HG02759 (cell line): ENCODE results near the gene COA3.

ENCODE experiments used
- ATAC-seq: cut with Tn5 transposase; IDR thresholded peaks from one replicate; pipeline ENCODE4 v1.9.1; 2021; ENCODE audit warnings: mild to moderate bottlenecking, moderate library complexity; ENCODE audit not compliant: unreplicated experiment

The COA3 gene

DNA sequence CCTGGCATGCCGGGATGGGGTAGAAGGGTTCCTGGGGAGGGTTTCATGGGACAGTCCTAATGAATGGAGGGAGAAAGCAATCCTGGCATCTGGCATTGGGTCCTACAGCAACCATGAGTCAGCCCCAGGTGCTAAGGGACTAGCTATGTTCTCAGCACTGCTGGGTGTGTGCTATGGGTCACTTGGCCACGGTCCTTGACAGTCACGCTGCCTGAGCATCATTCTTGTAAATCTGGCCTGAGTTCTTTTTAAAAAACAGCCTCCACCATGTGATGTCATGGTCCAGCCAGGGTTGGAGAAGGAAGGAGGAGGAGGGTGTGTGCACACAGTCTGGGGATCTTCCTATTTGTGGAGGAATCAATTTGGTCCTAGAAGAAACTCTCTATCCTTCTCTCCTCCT, 43.7 kb downstream of the COA3 start:
- ATAC-seq, result no peak

DNA sequence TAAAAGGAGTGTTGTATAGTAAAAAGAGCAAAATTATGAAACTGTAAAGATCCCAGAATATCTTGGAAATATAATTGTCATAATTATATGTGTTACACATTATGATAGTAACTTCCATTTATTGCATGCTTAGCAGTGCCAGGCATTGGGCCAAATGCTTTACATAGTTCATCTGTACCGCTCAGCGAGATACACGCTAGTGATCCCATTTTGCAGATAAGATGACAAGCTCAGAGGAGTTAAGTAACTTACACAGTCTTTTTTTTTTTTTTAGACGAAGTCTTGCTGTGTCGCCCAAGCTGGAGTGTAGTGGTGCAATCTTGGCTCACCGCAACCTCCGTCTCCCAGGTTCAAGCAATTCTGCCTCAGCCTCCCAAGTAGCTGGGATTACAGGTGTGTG, 46.9 kb downstream of the COA3 start:
- no peak for ATAC-seq

DNA sequence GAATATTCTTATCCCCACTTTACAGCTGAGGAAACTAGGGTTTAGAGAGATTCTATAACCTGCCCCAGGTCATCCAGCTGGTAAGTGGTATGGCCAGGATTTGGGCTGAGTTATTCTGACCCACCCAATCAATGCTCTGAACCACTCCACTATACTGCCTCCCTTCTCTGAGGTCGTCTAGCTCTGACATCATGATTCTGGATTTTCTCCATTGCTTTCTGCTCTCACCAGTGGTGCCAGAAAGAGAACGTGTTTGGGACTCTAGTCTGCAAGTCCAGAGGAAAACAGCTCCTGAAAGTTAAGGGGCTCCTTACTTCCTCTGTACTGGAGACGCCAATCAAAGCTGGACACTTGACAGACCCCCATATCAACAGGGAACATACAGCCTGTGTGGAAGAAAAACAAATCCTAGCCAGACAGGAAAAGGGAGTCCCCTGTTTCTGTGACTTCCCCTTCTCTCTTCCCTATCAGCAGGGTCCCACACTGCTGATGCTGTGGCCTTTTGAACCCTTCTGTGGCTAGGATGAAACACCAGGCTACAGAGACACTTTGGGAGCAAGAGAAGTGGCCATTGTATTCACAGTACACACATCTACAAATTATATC, 47.7 kb downstream of the COA3 start:
- ATAC-seq, result no peak

DNA sequence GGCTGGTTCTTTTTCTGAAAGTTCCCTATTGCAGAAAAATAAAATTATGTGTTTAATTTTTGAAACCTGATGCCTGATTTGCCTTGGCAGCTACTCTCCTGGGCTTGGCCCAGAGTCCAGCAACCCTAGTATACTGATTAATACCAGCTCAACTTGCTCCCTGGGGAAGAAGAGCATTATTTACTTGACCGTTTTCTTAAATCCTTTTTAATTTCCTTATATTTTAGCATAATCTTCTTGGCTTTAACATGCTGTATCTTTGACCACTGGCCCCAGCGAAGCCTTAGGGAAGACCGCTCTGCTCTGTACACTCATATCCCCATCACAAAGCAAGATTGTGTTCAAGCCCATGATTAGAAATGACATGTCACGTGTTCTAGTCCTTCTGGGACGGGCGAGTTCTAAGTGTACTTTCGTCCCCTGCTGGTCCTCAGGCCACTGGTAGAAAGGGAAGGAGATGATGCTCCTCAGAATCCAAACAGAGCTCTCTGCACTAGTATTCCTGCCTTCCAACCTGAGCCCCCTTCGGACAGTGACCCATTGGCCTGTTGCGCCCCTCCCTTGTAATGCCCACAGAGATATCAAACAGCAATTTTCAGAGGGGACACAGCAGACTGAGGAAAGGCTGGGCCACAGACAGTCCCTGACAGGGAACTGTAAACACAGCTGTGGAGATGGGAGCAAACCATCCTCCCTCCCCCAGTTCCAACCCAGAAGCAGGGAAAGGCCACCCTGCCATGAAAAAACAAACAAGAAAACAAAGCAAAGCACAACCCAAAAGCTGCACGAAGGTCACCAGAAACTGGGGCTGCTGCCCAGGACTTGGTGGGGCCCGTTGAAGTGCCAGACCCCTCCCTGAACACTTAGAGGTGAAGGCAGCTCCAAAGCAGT, 49.4 kb downstream of the COA3 start:
- ATAC-seq, result no peak

DNA sequence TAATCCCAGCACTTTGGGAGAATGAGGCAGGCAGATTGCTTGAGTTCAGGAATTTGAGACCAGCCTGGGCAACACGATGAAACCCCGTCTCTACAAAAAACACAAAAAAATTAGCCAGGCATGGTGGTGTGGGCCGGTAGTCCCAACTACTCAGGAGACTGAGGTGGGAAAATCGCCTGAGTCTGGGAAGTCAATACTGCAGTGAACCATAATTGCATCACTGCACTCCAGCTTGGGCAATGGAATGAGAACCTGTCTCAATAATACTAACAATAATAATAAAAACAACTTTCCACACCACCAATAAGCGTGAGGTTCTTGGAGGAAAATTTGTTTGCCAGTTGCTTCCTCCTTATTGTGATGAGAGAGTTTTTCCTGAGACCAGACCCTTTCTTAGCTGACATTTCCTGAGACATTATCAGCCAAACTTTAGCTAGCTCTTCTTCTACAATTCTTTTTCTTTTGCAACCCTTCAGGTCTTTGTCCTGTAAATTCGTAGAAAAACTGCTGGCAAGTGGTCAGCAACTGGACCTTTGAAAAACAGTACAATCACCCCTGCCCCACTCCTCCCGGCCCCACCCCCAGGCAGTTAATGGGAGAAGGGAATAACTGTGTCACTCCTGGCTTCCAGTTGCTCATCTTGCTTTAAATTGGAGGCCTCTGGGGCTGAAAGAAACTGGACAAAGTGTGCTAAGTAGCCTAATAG, 50.1 kb downstream of the COA3 start:
- no peak for ATAC-seq
